ENCODE data around the gene CBLB.

CBLB gene

DNA sequence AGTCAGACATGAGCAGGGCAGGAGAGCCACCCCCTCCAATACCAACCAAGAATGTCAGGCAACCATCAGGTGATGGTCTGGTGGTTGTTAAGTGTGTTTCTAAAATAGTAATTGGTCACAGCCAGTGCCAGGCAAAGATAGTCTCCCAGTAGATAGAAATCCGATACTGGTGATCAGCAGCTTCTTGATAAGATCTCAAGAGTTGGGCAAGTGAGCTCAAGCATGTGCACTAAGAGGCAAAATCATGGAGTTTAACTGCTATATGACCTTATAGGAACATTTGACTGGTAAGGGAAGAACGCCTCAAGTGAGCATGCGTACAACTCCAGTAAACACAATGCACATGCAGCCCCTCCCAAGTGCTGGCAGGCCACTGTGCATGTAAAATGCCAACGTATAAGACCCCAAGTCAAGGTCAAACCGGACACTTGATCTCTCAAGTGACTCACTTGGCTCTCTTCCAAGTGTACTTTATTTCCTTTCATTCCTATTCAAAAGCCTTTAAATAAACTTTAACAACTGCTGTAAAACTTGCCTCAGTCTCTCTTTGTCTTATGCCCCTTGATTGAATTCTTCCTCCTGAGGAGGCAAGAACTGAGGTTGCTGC, 36.0 kb upstream of the CBLB start:
- Histone ChIP-seq H3K4me3 (ENCODE audit: insufficient read depth, low read depth, low read length, poor library complexity, severe bottlenecking) (no peak overlapping the region), H3K27ac (ENCODE audit: insufficient read depth, low read length, poor library complexity, severe bottlenecking) (no peak overlapping the region), H3K27me3 (replicated peaks; ENCODE audit: control insufficient read depth, insufficient read depth, low read length, poor library complexity, severe bottlenecking) (no peaks in the 10 kb centered on the region), H3K36me3 (ENCODE audit: control insufficient read depth, insufficient read depth, low read length) (no peaks in the 10 kb centered on the region), H3K9me3 (ENCODE audit: control insufficient read depth, low read length) (no peaks in the 10 kb centered on the region), H3K4me1 (ENCODE audit: control insufficient read depth, insufficient read depth, low read length, poor library complexity, severe bottlenecking) (no peaks in the 10 kb centered on the region)
- DNase-seq: no peak

GRCh38 chr3:105904251-105904650, 35.4 kb upstream of the CBLB start:
- Histone ChIP-seq H3K27ac (ENCODE audit: insufficient read depth, low read length, poor library complexity, severe bottlenecking) (no peak overlapping the region), H3K27me3 (replicated peaks; ENCODE audit: control insufficient read depth, insufficient read depth, low read length, poor library complexity, severe bottlenecking) (no peaks in the 10 kb centered on the region), H3K9me3 (ENCODE audit: control insufficient read depth, low read length) (no peaks in the 10 kb centered on the region), H3K4me1 (ENCODE audit: control insufficient read depth, insufficient read depth, low read length, poor library complexity, severe bottlenecking) (no peaks in the 10 kb centered on the region), H3K4me3 (ENCODE audit: insufficient read depth, low read depth, low read length, poor library complexity, severe bottlenecking) (no peak overlapping the region), H3K36me3 (ENCODE audit: control insufficient read depth, insufficient read depth, low read length) (no peaks in the 10 kb centered on the region)
- no peak for DNase-seq

- Histone ChIP-seq H3K4me1 (ENCODE audit: control insufficient read depth, insufficient read depth, low read length, poor library complexity, severe bottlenecking) (no peaks in the 10 kb centered on the region), H3K4me3 (ENCODE audit: insufficient read depth, low read depth, low read length, poor library complexity, severe bottlenecking) (no peak overlapping the region), H3K27ac (ENCODE audit: insufficient read depth, low read length, poor library complexity, severe bottlenecking) (no peak overlapping the region), H3K36me3 (ENCODE audit: control insufficient read depth, insufficient read depth, low read length) (no peaks in the 10 kb centered on the region), H3K9me3 (ENCODE audit: control insufficient read depth, low read length) (no peaks in the 10 kb centered on the region), H3K27me3 (replicated peaks; ENCODE audit: control insufficient read depth, insufficient read depth, low read length, poor library complexity, severe bottlenecking) (no peaks in the 10 kb centered on the region)
- DNase-seq: no peak
These were observed 30.7 kb upstream of the CBLB start for GRCh38 chr3:105899516-105899915.

- no peak overlapping the region for H3K27ac ChIP-seq (ENCODE audit: insufficient read depth, low read length, poor library complexity, severe bottlenecking)
- H3K27me3 ChIP-seq (replicated peaks; ENCODE audit: control insufficient read depth, insufficient read depth, low read length, poor library complexity, severe bottlenecking): no peaks in the 10 kb centered on the region
- DNase-seq: no peak
- no peaks in the 10 kb centered on the region for H3K36me3 ChIP-seq (ENCODE audit: control insufficient read depth, insufficient read depth, low read length)
- no peak overlapping the region for H3K4me3 ChIP-seq (ENCODE audit: insufficient read depth, low read depth, low read length, poor library complexity, severe bottlenecking)
- no peaks in the 10 kb centered on the region for H3K9me3 ChIP-seq (ENCODE audit: control insufficient read depth, low read length)
- H3K4me1 ChIP-seq (ENCODE audit: control insufficient read depth, insufficient read depth, low read length, poor library complexity, severe bottlenecking): no peaks in the 10 kb centered on the region
These were observed 22.3 kb upstream of the CBLB start for GRCh38 chr3:105891101-105891500.

GRCh38 chr3:105888621-105889579, 20.1 kb upstream of the CBLB start:
- H3K9me3 ChIP-seq (ENCODE audit: control insufficient read depth, low read length): no peaks in the 10 kb centered on the region
- no peaks in the 10 kb centered on the region for H3K36me3 ChIP-seq (ENCODE audit: control insufficient read depth, insufficient read depth, low read length)
- H3K4me3 ChIP-seq (ENCODE audit: insufficient read depth, low read depth, low read length, poor library complexity, severe bottlenecking): no peak overlapping the region
- no peak for DNase-seq
- no peak overlapping the region for H3K27ac ChIP-seq (ENCODE audit: insufficient read depth, low read length, poor library complexity, severe bottlenecking)
- no peaks in the 10 kb centered on the region for H3K4me1 ChIP-seq (ENCODE audit: control insufficient read depth, insufficient read depth, low read length, poor library complexity, severe bottlenecking)
- H3K27me3 ChIP-seq (replicated peaks; ENCODE audit: control insufficient read depth, insufficient read depth, low read length, poor library complexity, severe bottlenecking): no peaks in the 10 kb centered on the region

- H3K4me1 ChIP-seq (ENCODE audit: control insufficient read depth, insufficient read depth, low read length, poor library complexity, severe bottlenecking): no peaks in the 10 kb centered on the region
- DNase-seq: no peak
- H3K4me3 ChIP-seq (ENCODE audit: insufficient read depth, low read depth, low read length, poor library complexity, severe bottlenecking): no peak overlapping the region
- no peaks in the 10 kb centered on the region for H3K27me3 ChIP-seq (replicated peaks; ENCODE audit: control insufficient read depth, insufficient read depth, low read length, poor library complexity, severe bottlenecking)
- H3K9me3 ChIP-seq (ENCODE audit: control insufficient read depth, low read length): no peaks in the 10 kb centered on the region
- H3K36me3 ChIP-seq (ENCODE audit: control insufficient read depth, insufficient read depth, low read length): no peaks in the 10 kb centered on the region
- H3K27ac ChIP-seq (ENCODE audit: insufficient read depth, low read length, poor library complexity, severe bottlenecking): no peak overlapping the region
These were observed 16.4 kb upstream of the CBLB start for GRCh38 chr3:105885256-105885655.

- Histone ChIP-seq H3K27me3 (replicated peaks; ENCODE audit: control insufficient read depth, insufficient read depth, low read length, poor library complexity, severe bottlenecking) (no peaks in the 10 kb centered on the region), H3K36me3 (ENCODE audit: control insufficient read depth, insufficient read depth, low read length) (no peaks in the 10 kb centered on the region), H3K4me1 (ENCODE audit: control insufficient read depth, insufficient read depth, low read length, poor library complexity, severe bottlenecking) (no peaks in the 10 kb centered on the region), H3K9me3 (ENCODE audit: control insufficient read depth, low read length) (no peaks in the 10 kb centered on the region), H3K4me3 (ENCODE audit: insufficient read depth, low read depth, low read length, poor library complexity, severe bottlenecking) (no peak overlapping the region), H3K27ac (ENCODE audit: insufficient read depth, low read length, poor library complexity, severe bottlenecking) (no peak overlapping the region)
- DNase-seq: no peak
These were observed 15.1 kb upstream of the CBLB start for GRCh38 chr3:105883798-105884377.

GRCh38 chr3:105880681-105881290, 12.0 kb upstream of the CBLB start:
- no peaks in the 10 kb centered on the region for H3K9me3 ChIP-seq (ENCODE audit: control insufficient read depth, low read length)
- H3K27me3 ChIP-seq (replicated peaks; ENCODE audit: control insufficient read depth, insufficient read depth, low read length, poor library complexity, severe bottlenecking): no peaks in the 10 kb centered on the region
- DNase-seq: no peak
- no peak overlapping the region for H3K27ac ChIP-seq (ENCODE audit: insufficient read depth, low read length, poor library complexity, severe bottlenecking)
- no peak overlapping the region for H3K4me3 ChIP-seq (ENCODE audit: insufficient read depth, low read depth, low read length, poor library complexity, severe bottlenecking)
- no peaks in the 10 kb centered on the region for H3K4me1 ChIP-seq (ENCODE audit: control insufficient read depth, insufficient read depth, low read length, poor library complexity, severe bottlenecking)
- H3K36me3 ChIP-seq (ENCODE audit: control insufficient read depth, insufficient read depth, low read length): no peaks in the 10 kb centered on the region

GRCh38 chr3:105878061-105878460, 9.2 kb upstream of the CBLB start:
- Histone ChIP-seq H3K9me3 (ENCODE audit: control insufficient read depth, low read length) (no peaks in the 10 kb centered on the region), H3K36me3 (ENCODE audit: control insufficient read depth, insufficient read depth, low read length) (no peaks in the 10 kb centered on the region), H3K4me3 (ENCODE audit: insufficient read depth, low read depth, low read length, poor library complexity, severe bottlenecking) (no peak overlapping the region), H3K27me3 (replicated peaks; ENCODE audit: control insufficient read depth, insufficient read depth, low read length, poor library complexity, severe bottlenecking) (no peaks in the 10 kb centered on the region), H3K27ac (ENCODE audit: insufficient read depth, low read length, poor library complexity, severe bottlenecking) (no peak overlapping the region), H3K4me1 (ENCODE audit: control insufficient read depth, insufficient read depth, low read length, poor library complexity, severe bottlenecking) (no peaks in the 10 kb centered on the region)
- DNase-seq: no peak
